Suppressor macrophage treated with lipopolysaccharide for 1 hour (primary cell): ENCODE measurements around the gene CDK3.
"Not testable (repeated sequence)": the region's sequence is repeated elsewhere in the genome, so short reads cannot be mapped to it uniquely, and the experiment has no call there.

Experiments used
- DNase-seq, 3 donors: peaks; one replicate each; pipeline ENCODE4 v3.0.0-alpha.2; 2020 to 2022

The CDK3 gene

DNA sequence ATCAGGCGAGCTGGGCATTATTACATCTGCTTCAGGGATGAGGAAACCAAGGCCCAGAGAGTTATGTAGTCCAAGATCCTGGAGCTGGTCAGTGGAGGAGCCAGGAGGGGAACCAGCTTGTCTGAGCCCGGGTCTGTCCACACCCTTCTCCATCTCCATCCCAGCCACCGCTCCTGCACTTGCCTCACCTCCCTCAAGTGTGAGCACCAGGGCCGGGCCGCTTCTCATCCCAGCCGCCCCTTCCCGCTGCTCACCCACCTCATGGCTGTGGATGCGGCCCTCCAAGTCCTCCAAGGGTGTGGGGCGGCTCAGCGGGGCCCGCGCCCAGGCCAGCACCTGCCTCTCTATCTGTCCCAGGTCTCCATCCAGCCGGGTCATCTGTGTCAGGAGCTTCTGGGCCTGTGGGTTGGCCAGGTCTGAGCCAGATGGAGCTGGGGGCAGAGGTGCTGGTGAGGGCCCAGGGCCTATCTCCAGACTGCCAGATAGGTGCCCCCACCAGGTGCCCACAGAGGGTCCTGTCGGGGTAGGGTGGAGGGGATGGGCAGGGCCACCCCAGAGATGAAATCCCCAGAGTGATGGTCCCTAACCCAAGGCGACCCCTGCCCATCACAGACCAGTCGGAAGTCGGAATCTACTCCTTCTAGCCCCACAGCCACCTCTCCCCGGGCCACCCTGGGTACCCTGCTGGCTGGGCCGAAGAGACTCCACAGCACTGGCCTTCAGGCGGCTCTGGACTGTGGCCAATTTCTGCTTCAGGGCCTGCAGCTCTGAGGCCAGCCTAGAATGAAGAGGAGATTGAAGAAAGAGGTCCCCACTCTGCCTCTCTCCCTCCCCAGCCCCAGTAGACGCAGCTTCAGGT, 17.1 kb downstream of the CDK3 start:
- no peak for DNase-seq

GRCh38 chr17:76018340-76018680, 17.7 kb downstream of the CDK3 start:
- DNase-seq = no peak

DNA sequence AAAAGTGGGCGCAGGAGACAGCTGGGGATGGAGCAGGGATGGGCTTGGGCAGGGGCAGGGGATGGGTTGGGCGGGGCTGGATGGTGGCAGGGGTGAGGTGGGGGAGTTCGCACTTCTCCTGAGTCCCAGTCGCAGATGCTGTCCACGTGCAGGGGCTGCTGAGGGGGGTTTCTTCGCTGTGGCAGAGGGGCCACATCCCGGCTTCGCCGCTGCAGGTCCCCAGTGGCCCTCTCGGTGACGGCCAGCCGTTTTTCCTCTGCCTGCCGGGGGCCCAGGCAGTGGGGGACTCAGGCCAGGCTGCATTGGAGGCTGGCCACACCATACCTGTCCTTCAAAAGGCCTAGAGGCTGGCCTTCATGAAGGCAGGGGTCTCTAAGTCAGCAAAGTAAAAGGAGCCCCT, 18.1 kb downstream of the CDK3 start:
- no peak for DNase-seq

- no peak for DNase-seq
Measured at GRCh38 chr17:76019833-76020467, 19.3 kb downstream of the CDK3 start.

GRCh38 chr17:76022285-76022684, 21.6 kb downstream of the CDK3 start:
- DNase-seq = no peak

DNA sequence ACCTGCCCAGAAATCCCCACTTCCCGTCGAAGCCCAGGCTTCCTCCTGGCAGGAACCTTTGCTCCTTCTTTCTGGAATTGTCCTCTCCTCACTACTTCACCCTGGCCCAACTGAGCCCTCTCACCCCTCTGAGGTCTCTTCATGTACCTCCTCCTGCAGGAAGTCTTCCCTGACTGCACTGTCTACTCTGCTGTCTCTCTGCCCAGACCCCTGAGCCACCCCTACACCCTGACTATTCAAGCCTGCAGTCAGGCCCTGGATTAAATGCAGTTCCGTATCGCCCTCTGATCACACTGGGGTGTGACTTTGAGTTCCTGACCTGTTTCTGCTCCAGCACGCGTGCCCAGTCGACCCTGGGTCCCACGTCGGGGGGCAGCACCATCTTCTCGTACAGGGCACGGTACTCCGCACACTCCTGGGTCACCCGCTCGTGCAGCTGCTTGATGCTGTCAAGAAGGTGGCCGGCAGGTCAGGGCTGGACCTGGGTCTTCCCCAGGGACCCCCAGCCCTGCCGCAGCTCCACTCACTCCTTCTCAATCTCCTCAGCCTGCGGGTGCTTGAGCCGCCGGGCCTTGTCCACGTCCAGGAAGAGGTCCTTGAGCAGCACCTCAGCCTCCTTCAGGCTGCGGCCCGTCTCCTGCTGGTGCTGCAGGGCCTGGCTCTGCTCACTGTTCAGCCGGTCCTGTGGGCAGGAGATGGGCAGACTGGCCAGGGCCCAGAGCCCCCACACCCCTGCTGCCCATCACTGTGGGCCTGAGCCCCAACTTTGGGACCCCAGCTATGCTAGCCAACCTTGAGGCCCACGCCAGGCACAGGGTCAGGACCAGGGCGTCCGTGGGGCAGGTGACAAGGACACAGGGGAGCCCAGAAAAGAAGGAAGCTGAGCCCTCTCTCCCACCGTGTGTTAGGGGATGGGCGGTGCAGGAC, 22.6 kb downstream of the CDK3 start:
- DNase-seq = no peak

DNA sequence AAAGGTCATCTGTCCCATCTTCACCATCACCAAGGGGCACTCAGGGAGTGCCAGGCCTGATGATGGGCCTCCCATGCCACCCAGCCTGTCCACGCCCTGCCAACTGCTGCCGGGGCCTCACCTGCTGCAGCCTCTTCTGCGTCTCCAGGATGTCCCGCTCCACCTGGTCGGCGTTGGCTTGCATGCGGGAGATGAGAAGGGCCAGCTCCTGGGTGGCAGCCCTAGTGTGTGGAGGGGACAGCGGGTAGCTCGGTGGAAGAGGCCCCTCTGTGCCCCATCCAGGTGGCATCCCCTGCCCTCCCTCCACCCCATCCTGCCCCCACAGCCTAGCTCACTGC, 23.2 kb downstream of the CDK3 start:
- DNase-seq = no peak

DNA sequence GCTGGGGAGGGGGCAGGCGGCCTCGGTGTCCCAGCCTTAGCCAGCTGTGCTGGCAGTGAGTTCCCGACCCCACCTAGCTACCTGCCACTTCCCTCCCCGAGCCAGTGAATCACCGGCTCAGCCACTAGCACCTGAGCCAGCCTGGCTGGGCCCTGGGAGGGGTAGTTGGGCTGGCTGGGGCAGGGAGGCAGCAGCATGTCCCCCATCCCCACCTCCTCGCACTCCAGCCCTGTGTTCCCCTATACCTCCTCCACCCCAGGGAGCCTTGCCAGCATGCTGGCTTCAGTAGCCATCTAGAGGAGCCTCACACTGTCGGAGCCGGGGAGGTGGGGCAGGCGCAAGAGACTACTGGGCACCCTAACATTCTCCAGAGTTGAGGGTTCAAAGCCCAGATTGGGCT, 23.7 kb downstream of the CDK3 start:
- DNase-seq = no peak

DNA sequence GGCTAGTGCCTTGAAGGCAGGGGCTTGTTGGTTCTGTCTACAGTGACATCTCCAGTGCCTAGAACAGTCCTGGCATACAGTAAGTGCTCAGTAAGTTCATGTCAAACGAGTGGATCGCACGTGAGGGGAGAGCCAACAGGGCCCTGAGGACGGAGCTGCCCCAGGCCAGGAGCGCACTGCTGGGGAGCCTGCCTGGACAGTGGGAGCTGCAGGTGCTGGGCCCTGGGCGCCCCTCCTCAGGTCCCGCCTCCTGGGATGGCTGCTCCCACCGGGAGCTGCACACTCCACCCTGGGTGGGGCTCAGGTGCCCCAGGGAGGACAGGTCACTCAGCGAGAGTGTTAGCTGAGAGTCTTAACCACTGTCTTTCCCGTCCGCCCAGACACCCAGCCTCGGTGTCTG, 24.6 kb downstream of the CDK3 start:
- DNase-seq = no peak

GRCh38 chr17:76026714-76027158, 26.1 kb downstream of the CDK3 start:
- no peak for DNase-seq

GRCh38 chr17:76027159-76027839, 26.6 kb downstream of the CDK3 start, which contains the start of gene EVPL:
EVPL (minus strand) TSS chr17:76027306; CDS start chr17:76027198, 108 bp downstream.
- peak in 2 of 3 donors; percentile 24 to 66 for DNase-seq

- no peak for DNase-seq
Measured at GRCh38 chr17:76032073-76032779, 31.6 kb downstream of the CDK3 start.

- DNase-seq = no peak
Measured at GRCh38 chr17:76032780-76033108, 32.1 kb downstream of the CDK3 start.

GRCh38 chr17:76033139-76033538, 32.5 kb downstream of the CDK3 start:
- no peak for DNase-seq

GRCh38 chr17:76034428-76035350, 34.0 kb downstream of the CDK3 start:
- DNase-seq = no peak

DNA sequence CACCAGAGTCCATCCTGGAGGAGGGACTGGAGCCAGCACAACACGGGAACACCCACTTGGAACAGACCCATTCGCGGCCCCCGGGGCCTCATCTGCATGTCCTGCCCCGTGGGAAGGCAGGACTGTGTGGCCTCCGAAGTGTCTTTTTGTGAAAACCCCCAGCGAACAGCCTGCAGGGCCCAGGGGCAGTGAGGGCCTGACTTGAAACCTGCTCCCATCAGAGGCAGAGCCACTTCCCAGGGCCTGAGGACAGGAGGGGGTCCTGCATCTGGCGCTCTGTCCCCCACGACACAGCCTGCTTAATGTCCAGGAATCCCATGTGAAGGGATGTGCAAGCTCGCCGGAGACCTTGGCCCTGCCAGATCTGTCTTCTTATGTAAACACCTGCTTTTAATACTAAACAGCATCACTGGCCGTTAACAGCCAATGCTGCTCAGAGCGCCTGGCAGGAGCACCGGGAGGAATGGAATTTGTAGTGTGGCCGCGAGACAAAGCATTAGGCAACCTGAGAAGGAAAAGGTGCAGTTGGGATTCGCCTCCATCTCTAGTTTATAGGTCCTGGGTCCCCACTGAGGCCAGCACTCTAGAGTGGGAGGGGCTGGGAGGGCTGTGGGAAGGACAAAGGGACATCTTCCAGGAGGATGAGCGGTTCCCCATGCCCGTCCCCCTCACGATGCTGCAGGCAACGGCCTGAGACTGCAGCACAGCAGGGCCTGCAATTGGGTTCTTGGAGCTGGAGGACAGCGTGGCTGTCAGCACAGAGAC, 36.0 kb downstream of the CDK3 start:
- no peak for DNase-seq

- no peak for DNase-seq
Measured at GRCh38 chr17:76038050-76038449, 37.4 kb downstream of the CDK3 start.

GRCh38 chr17:76039121-76039520, 38.5 kb downstream of the CDK3 start:
- DNase-seq = no peak

DNA sequence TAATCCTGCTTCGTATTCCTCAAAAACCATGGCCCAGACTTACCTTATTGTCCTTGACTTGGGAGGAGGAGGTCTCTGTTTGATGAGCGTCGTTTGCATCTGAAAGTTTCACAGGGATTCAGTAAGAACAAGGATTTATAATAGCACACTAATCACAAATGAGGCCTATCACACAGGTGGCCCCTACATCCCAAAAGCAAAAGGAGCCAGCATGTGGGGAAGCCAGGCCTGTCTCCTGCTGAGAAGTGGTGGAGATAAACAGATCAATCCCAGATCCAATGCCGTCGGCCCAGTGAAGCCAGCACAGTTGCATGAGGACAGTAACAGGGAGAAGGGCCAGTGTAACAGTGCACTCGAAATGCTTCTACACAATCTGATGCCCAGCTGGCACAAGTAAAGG, 39.7 kb downstream of the CDK3 start:
- DNase-seq = no peak

GRCh38 chr17:76042868-76043267, 42.2 kb downstream of the CDK3 start:
- DNase-seq = not testable (repeated sequence)
